Activated CD4-positive, alpha-beta T cell treated with anti-CD3 and anti-CD28 coated beads, Interleukin-2, amount 10 ng/mL, durations not matched to agents 24 days and 14 days (primary cell): ENCODE measurements around the gene MUC5B. TPM values are rescaled to one million over a fixed set of nuclear protein-coding genes. Genes with fewer than 3 reads are reported as not detected.

Experiments used
- DNase-seq: peaks from one replicate; pipeline ENCODE4 v3.0.0; 2022
- H3K27ac Mint-ChIP-seq: one replicate; pipeline ENCODE4 v1.8.0; 2022; ENCODE audit warnings: mild to moderate bottlenecking, mixed read lengths
- H3K27me3 Mint-ChIP-seq: one replicate; pipeline ENCODE4 v1.8.0; 2022; ENCODE audit warnings: mixed read lengths
- H3K36me3 Mint-ChIP-seq: one replicate; pipeline ENCODE4 v1.8.0; 2022; ENCODE audit warnings: low read depth, mild to moderate bottlenecking, mixed read lengths
- H3K4me1 Mint-ChIP-seq: one replicate; pipeline ENCODE4 v1.8.0; 2021; ENCODE audit warnings: mixed read lengths
- H3K4me3 Mint-ChIP-seq: one replicate; pipeline ENCODE4 v1.8.0; 2022; ENCODE audit warnings: mild to moderate bottlenecking, moderate library complexity, mixed read lengths
- H3K9me3 Mint-ChIP-seq: one replicate; pipeline ENCODE4 v1.8.0; 2021; ENCODE audit warnings: mixed read lengths
- intact Hi-C: fragments of 100-400 bp; cut with micrococcal nuclease; formaldehyde crosslinking; loops from one replicate; pipeline ENCODE4 v1.15.1; 2023
- total RNA-seq: library from RNA; stranded (reverse); gene quantifications from 2 replicates; pipeline ENCODE4 v1.2.3, GENCODE V29; 2022

MUC5B gene
- total RNA-seq, 1 donor from 2014 or later: not detected

GRCh38 chr11:1292644-1293618, 70.1 kb downstream of the MUC5B start:
- Mint-ChIP-seq H3K9me3 (no peaks in the 10 kb centered on the region), H3K36me3 (peaks cover 29% of the 10 kb centered on the region), H3K4me3 (no peak overlapping the region), H3K27ac (no peak overlapping the region), H3K27me3 (no peaks in the 10 kb centered on the region), H3K4me1 (no peaks in the 10 kb centered on the region)
- no peak for DNase-seq
- intact Hi-C loops: no loop called here

- DNase-seq: no peak
- intact Hi-C loops: no loop called here
Observed at GRCh38 chr11:1293619-1294015, 70.8 kb downstream of the MUC5B start.

DNA sequence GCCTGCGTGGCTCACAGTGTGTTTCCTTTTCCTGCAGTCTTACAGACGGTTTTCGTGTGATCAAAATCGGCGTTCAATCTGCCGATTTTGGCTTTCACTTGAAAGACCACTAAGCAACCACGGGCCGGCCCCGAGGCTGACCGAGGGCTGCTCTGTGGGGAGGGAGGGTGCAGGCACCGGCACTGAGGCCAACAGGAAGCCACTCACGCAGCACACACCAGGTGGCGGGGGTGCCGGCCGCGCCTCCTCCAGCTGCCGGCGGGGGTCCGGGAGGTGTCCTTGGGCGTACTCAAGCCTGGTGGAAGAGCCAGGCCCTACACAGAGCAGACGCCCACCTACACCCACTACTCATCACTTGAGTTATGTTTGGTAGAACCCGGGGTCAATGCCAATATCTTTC, 72.2 kb downstream of the MUC5B start:
- no peak overlapping the region for H3K4me3 Mint-ChIP-seq
- intact Hi-C loops: no loop called here
- no peak for DNase-seq
- no peaks in the 10 kb centered on the region for H3K27me3 Mint-ChIP-seq
- peaks cover 13% of the 10 kb centered on the region for H3K36me3 Mint-ChIP-seq
- no peaks in the 10 kb centered on the region for H3K9me3 Mint-ChIP-seq
- H3K27ac Mint-ChIP-seq: no peak overlapping the region
- no peaks in the 10 kb centered on the region for H3K4me1 Mint-ChIP-seq

More at GRCh38 chr11:1293619-1294015, 70.8 kb downstream of the MUC5B start:
- Mint-ChIP-seq H3K27me3 (no peaks in the 10 kb centered on the region), H3K9me3 (no peaks in the 10 kb centered on the region), H3K4me1 (no peaks in the 10 kb centered on the region), H3K27ac (no peak overlapping the region), H3K4me3 (no peak overlapping the region), H3K36me3 (peaks cover 25% of the 10 kb centered on the region)

DNA sequence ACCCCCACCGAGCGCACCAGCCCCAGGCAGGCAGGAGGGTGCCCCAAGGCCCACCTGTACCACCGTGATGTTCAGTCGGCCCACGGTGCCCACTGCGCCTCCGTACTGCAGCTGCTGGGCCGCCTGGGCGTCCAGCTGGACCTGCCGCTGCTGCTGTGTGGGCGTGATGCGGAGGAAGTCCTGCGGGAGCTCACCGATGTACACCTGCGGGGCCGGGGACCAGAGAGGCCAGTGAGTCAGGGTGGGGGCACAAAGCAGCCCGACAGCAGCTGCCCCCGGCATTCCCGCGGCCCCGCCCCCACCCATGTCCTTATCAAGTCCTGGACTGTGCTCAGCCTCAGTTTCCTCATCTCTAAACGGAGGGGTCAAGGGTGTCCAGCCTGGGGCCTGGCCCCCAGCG, 72.7 kb downstream of the MUC5B start:
- Mint-ChIP-seq H3K36me3 (peaks cover 13% of the 10 kb centered on the region), H3K4me1 (no peaks in the 10 kb centered on the region), H3K4me3 (no peak overlapping the region), H3K27me3 (no peaks in the 10 kb centered on the region), H3K27ac (no peak overlapping the region), H3K9me3 (no peaks in the 10 kb centered on the region)
- intact Hi-C loops: no loop called here
- no peak for DNase-seq

- Mint-ChIP-seq H3K27me3 (no peaks in the 10 kb centered on the region), H3K36me3 (peaks cover 13% of the 10 kb centered on the region), H3K27ac (no peak overlapping the region), H3K4me1 (no peaks in the 10 kb centered on the region), H3K4me3 (no peak overlapping the region), H3K9me3 (no peaks in the 10 kb centered on the region)
- intact Hi-C loops: no loop called here
- DNase-seq: no peak
Observed at GRCh38 chr11:1296287-1296686, 73.4 kb downstream of the MUC5B start.

DNA sequence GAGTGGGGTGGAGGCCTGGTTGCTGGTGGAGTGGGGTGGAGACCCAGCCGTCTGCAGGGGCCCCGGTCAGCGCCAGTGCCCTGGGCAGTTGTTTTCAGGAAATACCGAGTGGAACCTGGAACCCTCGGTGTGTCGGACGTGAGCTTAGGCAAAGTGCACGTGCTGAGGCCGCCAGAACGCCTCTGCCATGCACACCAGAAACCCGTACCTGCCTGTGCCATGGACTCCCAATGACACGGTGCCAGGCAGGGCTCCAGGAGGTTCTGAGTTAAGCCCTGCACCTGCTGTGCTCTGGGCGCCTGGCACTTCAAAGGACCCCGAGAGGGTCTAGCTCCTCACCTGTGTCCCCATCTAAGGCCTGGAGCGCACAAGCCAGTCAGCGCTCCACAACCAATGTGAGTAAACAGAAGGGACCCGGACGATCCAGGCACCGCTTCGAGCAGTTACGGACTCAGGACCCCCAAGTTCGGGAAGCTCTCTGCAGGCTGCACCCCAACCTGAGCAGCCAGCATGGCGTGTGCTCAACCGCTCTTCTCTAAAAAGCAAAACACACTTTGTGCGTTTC, 74.2 kb downstream of the MUC5B start:
- Mint-ChIP-seq H3K4me1 (no peaks in the 10 kb centered on the region), H3K27ac (no peak overlapping the region), H3K9me3 (no peaks in the 10 kb centered on the region), H3K4me3 (no peak overlapping the region), H3K27me3 (no peaks in the 10 kb centered on the region), H3K36me3 (peaks cover 8% of the 10 kb centered on the region)
- intact Hi-C loops: no loop called here
- DNase-seq: no peak

DNA sequence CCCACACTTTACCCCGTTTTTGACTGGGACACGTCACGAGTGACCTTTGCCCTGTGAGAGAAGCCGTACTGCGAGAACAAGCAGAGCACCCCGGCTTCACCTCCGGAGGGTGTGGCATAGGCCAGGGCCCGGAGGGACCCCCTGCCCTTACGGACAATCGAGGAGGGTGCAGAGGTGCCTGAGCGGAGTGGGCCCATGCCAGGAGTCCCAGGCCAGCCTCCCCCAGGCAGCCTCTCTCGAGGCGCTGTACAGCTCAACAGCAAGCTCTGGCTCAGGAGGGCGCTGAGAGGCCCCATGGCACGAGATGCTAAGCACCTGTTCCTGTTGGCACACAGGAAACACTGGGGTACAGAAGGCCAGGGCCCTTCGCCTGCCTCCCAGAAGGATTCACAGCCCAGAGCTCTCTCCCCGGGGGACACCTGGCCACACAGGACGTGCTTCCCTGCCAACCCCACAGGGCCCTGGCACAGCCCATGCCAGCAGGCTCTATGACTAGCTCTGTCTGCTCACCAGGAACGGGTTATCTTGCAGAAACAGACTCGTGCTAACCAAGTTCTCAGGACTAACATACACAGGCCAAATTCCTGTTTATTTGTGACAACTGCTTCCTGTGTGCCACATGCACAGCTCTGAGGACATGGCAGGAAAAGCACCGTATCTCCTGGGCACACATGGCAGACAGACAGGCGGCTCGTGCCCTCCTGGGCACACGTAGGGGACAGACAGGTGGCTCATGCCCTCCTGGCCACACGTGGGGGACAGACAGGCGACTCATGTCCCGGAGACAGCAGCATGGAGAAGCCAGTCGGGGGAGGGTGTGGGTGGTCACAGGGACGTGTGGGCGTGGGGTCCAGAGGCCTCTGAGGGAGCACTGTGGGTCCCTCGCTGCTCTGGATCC, 75.0 kb downstream of the MUC5B start:
- H3K27ac Mint-ChIP-seq: no peak overlapping the region
- no peaks in the 10 kb centered on the region for H3K4me1 Mint-ChIP-seq
- no peak for DNase-seq
- H3K36me3 Mint-ChIP-seq: peaks cover 3% of the 10 kb centered on the region
- intact Hi-C loops: no loop called here
- no peak overlapping the region for H3K4me3 Mint-ChIP-seq
- no peaks in the 10 kb centered on the region for H3K27me3 Mint-ChIP-seq
- H3K9me3 Mint-ChIP-seq: no peaks in the 10 kb centered on the region

DNA sequence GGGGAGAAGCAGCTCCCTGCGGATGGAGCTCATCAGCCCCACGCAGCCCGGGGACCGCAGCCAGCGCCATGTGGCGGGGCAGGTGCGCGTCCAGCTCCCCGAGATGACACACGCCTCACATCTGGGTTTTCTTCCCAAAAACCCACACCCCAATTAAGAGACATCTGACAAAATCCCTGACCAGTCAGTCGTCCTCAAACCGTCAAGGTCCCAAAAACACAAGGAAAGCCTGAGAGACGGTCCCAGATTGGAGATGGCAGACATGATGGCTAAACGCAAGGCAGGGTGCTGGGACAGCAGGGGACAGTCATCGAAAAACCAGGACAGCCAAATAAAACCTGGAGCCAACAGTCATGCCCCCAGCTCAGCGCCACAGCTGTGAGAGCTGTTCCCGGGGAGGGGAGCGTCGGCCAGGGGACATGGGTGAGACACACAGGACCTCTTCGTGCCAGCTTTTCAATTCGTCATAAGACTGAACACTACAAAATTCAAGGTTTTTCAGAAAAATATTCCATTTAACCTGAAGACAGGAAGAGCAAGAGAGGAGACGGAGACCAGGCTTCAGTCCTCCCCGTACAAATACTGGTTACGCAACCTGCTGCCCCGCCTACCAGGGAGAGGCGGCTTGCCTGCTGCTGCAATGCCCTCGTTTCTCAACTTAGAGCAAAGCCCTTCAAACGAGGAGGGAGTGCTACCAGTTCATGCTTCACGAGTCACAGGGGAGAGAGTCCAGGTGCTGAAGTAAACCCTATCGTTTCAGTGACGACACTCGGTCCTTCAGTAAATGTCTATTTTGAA, 76.0 kb downstream of the MUC5B start:
- Mint-ChIP-seq H3K27ac (no peak overlapping the region), H3K36me3 (peaks cover 3% of the 10 kb centered on the region), H3K27me3 (no peaks in the 10 kb centered on the region), H3K4me1 (no peaks in the 10 kb centered on the region), H3K4me3 (no peak overlapping the region), H3K9me3 (no peaks in the 10 kb centered on the region)
- DNase-seq: no peak
- intact Hi-C loops: no loop called here

DNA sequence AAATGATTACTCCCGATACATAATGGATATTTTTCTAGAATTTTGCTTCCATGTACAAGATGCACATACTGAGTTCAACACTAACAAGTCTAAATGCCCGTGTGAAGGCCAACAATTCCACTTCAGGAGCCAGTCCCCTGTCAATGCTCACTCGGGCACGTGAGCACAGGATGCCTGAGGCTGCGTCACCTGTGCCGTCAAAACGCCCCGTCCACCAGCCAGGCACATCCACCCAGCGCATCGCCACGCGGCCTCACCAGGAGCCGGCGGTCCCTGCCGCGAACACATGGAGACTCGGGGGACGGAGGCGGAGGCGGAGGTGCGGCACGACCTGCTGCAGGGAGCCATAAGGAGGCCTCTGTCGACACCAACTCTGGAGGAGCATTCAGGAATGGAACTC, 76.8 kb downstream of the MUC5B start:
- no peak for DNase-seq
- H3K4me1 Mint-ChIP-seq: no peaks in the 10 kb centered on the region
- no peaks in the 10 kb centered on the region for H3K27me3 Mint-ChIP-seq
- no peaks in the 10 kb centered on the region for H3K9me3 Mint-ChIP-seq
- H3K27ac Mint-ChIP-seq: no peak overlapping the region
- intact Hi-C loops: no loop called here
- peaks cover 3% of the 10 kb centered on the region for H3K36me3 Mint-ChIP-seq
- no peak overlapping the region for H3K4me3 Mint-ChIP-seq

DNA sequence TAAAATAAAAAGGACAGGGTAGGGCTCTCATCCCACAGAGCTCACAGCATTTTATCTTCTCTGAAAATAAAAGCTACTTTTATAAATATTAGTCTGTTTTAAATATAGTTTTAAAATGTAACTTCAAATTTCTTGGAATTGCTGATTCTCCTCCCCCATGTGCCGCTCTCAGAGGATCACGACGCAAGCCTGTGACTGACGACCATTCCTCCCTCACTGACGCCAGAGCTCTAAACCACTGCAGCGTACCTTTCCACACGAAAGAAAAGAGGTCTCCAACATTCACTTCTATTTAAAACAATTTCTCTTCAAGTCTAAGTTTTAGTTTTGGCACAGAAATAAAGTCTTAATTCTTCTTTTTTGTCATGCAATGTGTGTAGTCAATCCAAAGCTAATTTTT, 77.3 kb downstream of the MUC5B start:
- no peaks in the 10 kb centered on the region for H3K9me3 Mint-ChIP-seq
- no peaks in the 10 kb centered on the region for H3K27me3 Mint-ChIP-seq
- no peak overlapping the region for H3K27ac Mint-ChIP-seq
- peaks cover 3% of the 10 kb centered on the region for H3K36me3 Mint-ChIP-seq
- H3K4me1 Mint-ChIP-seq: no peaks in the 10 kb centered on the region
- intact Hi-C loops: no loop called here
- H3K4me3 Mint-ChIP-seq: no peak overlapping the region
- DNase-seq: no peak

GRCh38 chr11:1300569-1301187, 77.8 kb downstream of the MUC5B start:
- intact Hi-C loops: no loop called here
- no peaks in the 10 kb centered on the region for H3K9me3 Mint-ChIP-seq
- H3K27me3 Mint-ChIP-seq: no peaks in the 10 kb centered on the region
- no peak for DNase-seq
- H3K4me3 Mint-ChIP-seq: no peak overlapping the region
- no peaks in the 10 kb centered on the region for H3K4me1 Mint-ChIP-seq
- no peaks in the 10 kb centered on the region for H3K36me3 Mint-ChIP-seq
- H3K27ac Mint-ChIP-seq: no peak overlapping the region

DNA sequence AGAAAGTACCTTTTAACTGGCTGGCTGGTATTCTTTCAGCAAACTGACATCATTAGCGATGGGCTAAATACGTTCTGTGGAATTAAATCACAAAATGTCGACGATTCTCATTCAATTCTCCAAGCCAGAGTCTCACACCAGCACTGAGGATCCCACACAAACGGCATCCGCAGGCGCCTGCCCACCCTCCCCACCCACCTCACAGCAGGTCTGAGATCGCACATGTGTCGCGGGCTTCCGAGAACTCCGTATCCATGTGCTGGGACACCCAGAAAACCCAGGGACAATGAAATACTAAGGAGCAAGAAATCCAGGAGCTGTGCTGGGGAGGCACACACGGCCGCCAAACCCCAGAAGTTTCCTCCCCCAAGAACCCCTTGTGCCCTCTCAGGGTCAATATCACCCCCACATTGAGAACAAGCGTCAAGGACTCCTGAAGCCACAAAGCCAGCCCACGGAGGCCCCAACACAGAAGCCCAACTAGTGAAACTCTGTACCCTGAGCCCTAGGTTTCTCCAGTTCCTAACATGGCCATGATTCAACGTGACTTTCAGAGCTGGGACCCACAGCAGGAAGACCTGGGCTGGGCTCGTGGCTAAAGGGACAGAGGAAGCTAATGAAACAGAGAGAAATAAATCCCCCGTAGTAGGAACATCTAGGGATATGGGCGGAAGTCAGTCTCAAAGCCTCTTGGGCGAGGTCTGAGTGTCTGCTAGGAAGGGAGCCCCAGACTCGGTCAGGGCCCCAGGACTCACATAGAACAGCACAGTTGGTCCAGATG, 78.5 kb downstream of the MUC5B start:
- no peak overlapping the region for H3K27ac Mint-ChIP-seq
- H3K36me3 Mint-ChIP-seq: no peaks in the 10 kb centered on the region
- no peaks in the 10 kb centered on the region for H3K9me3 Mint-ChIP-seq
- no peak for DNase-seq
- H3K27me3 Mint-ChIP-seq: no peaks in the 10 kb centered on the region
- intact Hi-C loops: no loop called here
- H3K4me1 Mint-ChIP-seq: no peaks in the 10 kb centered on the region
- no peak overlapping the region for H3K4me3 Mint-ChIP-seq
